Heart left ventricle (tissue), 13 donors: Measurements from ENCODE around the gene FHL2.

Experiments
- POLR2A ChIP-seq, 2 donors: fragments of 450-650 bp; IDR thresholded peaks; one replicate each; pipeline ENCODE4 v1.6.1; 2017; ENCODE audit warnings: antibody characterized with exemption in 2 of 2, mild to moderate bottlenecking in 2 of 2, moderate library complexity in 2 of 2
- TF ChIP-seq, protein P1 (sequence below), 12 donors: fragments of 200-600 bp; sonication (generic) in 4 of 12; IDR thresholded peaks; one replicate each; pipeline versions ENCODE4 v1.5.0 to v1.8.0; 2018 to 2022; ENCODE audit warnings: antibody characterized with exemption in 12 of 12, mild to moderate bottlenecking in 5 of 12
- donor health status: ischemic (EF 13 %, LVEDD 7.1; RV severe dilation, severe dysfunction).
- donor health status: DM: no; HTN: yes; CAD: no.
- donor health status: DM: no; HTN: no; CAD: no.
- donor health status: ischemic (EF 25% LVEDD 6.9; RV normal size, moderate dysfunction).
- donor health status: ischemic (EF 25% LVEDD 5.7; RV mildly dilated, moderate dysfunction).
- donor health status: ischemic (EF 35%, LVEDD 5.7; RV mildly dilated, moderate dysfunction).
- donor health status: nonischemic (EF 11% LVEDD 7.7; RV severe dilation, severe dysfunction).
- donor health status: DM: yes; HTN: yes; CAD: no.
- donor health status: PGD.
- donor health status: ischemic (EF 29% LVEDD 5.4; RV normal size, mild dysfunction).
- donor health status: nonischemic (EF 23%, LVEDD 6.1; RV moderate dilation, normal function).

GRCh38 chr2:105375001-105375561 is 23.8 kb downstream of the FHL2 start:
- TF ChIP-seq, protein P1, sequence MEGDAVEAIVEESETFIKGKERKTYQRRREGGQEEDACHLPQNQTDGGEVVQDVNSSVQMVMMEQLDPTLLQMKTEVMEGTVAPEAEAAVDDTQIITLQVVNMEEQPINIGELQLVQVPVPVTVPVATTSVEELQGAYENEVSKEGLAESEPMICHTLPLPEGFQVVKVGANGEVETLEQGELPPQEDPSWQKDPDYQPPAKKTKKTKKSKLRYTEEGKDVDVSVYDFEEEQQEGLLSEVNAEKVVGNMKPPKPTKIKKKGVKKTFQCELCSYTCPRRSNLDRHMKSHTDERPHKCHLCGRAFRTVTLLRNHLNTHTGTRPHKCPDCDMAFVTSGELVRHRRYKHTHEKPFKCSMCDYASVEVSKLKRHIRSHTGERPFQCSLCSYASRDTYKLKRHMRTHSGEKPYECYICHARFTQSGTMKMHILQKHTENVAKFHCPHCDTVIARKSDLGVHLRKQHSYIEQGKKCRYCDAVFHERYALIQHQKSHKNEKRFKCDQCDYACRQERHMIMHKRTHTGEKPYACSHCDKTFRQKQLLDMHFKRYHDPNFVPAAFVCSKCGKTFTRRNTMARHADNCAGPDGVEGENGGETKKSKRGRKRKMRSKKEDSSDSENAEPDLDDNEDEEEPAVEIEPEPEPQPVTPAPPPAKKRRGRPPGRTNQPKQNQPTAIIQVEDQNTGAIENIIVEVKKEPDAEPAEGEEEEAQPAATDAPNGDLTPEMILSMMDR (IDR thresholded peaks at IDR 0.05): no peak
- TF ChIP-seq POLR2A (IDR thresholded peaks at IDR 0.05): no peak
